NCI-H146 (cell line): ENCODE results near the gene USP6.
"Not testable (repeated sequence)": the region's sequence is repeated elsewhere in the genome, so short reads cannot be mapped to it uniquely, and the experiment has no call there.

Experiments used
- DNase-seq: peaks from one replicate; lab custom pipeline; 2025; lab: John Stamatoyannopoulos, UW

Gene USP6

DNA sequence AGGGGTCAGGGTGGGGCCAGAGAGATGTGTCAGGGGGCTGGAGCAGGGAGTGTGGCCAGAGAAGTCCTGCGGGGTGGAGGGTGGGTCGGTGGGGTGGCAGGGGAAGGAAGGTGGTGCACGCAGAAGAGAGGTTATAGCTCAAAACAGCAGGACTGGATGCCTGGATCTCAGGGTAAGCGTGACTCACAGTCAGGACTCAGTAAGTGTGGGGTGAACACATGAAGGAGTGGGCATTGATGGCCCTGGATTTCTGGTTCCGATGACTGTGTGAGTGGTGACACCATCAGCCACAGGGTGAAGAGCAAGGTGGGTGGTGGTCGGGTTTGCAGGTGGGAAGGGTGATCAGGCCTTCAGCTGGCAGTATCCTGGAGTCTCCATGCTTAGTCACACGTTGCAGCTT lies 6.2 kb downstream of the USP6 start:
- DNase-seq: not testable (repeated sequence)

DNA sequence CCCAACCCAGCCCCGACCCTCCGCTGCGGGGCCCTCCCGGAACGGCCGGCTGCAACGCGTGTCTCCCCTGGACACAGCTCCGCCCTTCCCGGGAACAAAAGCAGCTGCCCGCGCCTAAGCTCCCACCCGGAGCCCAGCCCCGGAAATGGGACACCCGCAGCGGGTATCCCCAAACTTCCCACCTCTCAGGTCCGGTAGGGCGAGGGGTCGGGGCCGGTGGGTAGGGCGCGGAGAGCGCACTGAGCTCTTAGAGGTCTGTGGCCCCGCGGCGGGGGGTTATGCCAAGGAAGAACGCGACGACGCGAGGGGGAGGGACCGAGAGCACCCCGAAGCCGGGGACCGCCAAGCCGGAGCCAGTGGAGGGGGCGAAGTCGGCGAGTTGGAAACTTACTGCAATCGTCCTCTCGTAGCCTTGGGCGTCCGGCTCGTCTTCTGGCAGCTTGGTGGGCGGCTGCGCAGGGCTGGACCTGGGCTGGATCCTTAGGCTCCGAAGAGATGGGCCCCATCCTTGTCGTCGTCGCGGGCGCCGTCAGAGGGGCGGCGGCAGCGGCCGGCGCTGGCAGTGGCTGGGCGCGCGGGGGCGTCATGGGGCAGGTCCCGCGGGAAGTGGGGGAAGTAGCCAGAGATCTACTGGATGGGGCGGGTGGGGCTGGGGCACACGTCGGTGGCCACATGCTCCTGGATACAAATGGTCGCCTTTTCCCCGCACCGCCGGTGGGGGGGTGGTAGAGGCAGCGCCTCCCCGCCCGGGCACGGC lies 6.9 kb downstream of the USP6 start:
- DNase-seq: peak; percentile 42

DNA sequence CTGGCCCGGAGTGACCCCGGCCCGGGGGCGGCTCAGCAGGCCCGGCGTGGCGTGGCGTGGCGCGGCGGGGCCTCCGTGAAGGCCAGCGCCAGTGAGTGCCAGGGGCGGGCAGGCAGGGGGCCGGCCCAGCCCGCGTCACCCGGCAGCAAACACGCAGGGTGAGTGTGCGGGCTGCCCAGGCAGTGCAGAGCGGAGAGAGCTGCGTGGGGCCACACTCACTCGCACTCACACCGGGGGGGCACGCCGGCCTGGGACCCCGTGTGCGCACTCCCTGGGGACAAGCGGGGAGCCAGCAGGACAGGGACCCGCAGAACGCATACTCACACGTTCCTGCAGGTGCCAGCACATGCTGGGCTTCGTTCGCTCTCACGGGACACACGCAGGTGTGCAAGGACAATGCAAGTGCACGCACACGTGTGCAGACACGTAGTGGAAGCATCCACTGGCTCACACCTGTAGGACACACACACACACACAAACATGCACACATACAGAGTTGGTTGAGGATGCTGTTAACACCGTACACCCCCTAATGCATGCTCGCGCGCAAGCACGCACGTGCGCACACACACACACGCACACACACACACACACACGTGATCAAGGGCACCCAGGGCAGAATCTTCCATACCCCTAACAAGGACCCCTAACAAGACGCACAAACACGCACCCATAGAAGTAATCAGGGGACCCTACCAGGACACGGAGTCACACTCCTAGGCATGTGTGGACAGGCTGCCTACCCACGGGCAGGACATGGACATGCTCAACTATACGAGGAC lies 7.7 kb downstream of the USP6 start:
- peak; percentile 14 for DNase-seq

DNA sequence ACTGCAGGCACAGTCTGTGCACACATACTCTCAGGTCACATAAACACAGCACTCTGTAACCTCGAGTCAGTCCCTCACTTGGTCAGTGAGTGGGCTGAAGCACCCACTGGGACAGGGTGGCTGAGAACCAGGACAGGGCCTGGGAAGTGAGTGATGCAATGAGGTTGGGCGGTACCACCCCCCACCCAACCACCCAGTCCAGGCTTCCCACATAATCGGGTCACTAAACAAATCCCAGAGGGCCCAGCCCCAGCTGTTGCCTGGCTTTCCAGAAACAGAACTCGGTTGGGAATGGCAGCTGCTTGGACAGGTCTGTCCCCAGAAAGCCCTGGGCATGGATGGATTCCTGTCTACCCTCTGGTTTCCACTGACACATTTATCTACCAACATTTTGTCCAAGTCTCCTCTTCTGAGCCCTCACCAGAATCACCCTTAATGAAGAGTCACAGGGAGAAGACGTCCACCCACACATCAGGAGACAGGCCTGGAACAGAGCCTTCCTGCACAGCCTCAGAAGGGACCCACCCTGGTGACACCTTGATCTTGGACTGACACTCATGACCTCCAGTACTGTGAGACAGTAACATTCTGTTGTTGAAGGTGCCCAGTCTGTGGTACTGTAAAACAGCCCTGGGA lies 8.4 kb downstream of the USP6 start:
- DNase-seq: not testable (repeated sequence)

DNA sequence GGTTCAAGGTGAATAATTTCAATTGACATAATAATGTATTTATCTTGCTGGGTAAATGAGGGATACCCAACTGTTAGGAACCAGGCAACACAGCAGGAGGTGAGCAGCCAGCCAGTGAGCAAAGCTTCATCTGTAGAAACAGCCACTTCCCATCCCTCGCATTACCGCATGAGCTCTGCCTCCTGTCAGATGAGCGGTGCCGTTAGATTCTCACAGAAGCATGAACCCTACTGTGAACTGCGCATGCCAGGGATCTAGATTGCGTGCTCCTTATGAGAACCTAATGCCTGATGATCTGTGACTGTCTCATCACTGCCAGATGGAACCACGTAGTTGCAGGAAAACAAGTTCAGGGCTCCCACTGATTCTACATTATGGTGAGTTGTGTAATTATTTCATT lies 9.1 kb downstream of the USP6 start:
- DNase-seq: peak; percentile 54

DNA sequence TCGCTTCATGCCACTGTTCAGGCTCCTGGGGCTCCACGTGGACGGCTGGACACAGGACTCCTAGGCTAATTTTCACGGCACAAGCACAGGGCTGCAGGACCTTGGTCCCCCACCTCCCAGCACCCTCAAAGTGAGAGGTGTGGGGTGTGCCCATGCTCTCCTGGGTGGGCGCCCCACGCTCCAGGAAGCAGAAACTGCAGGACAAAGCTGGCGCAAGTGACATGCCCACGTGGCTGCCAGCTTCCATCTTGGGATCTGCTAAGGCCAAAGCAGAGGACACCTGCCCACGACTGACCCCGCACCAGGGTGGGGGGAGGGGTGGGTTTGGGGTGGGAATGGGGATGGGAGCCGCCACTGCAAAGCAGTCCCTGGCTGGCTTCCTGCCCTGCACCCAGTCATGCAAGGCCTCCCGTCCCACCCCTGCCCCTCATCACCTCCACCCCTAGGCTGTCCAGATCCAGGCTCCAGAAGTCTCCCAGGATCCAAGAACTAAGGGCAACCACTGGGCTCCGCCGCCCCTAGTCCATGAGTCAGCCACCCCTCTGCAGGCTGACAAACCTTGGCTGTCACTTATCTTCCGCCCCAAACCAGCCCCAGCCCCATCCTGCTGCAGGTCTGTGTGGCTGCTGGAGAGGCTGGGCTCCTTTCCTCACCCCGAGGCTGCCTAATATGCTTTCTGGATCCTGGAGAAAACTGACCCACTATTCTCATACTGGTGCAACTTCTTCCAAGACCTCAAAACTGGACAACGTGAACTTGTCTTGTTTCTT lies 11.1 kb downstream of the USP6 start:
- DNase-seq: no peak

DNA sequence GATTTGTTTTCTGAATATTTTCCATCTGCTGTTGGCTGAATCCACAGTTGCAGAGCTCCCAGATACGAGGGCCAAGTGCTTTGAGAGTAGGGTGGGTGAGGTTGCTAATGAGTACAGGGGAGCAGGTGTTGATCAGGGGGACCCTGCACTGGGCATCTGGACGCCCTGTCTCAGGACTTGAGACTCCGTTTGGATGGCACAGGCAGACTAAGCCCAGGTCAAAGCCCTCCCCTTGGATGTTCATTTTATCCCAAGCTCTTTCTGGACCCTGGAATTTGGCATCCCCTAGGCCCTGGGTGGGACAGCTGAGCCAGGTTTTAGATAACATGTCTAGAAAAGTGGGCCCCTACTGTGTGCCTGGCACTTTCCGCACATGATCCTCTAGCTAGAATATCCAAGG lies 12.1 kb downstream of the USP6 start:
- no peak for DNase-seq

DNA sequence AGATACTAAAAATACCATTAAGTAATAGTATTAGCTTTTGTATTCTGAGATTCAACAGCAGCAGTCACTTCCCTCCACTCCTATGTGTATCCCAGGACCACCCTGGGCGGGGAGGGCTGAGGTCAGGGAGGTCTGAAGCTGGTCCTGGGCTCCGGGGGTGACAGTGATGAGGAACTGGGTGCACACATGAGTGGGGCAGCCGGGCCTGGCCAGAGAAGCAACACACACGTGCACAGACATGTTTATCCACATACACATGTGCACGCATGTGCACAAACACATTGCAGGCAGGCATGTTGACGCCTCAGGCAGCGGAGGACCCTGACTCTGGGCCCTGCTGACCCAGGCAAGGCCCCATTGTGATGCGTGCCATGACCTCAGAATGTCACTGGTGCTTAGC lies 12.6 kb downstream of the USP6 start:
- not testable (repeated sequence) for DNase-seq

DNA sequence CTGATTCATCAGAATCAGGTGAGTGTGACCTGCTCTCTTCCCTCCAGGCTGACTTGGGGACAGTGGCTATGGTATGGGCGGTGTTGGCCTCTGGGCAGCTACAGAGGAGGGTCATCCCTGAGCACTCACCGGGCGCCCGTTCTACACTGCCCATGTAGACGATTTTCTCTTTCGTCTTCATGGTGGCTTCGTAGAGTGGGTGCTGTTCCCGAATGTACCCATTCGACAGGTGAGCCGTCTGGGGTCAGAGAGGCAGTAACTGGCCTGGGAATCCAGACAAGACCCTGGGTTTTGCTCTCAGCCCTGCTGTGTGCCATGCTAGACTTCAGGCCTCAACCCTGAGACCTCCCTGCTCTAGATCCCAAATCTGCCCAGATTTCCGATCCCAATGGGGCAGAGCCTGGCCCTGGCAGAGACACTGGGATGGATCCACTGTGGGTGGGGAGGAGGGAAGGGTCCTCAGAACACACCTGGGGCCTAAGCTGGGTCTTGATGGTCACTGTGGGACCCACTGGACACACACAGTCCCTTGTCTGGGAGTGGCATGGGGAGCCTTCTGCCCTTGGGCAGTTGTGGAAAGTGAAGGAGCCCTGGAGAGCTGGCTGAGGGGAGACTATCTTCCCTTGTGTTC lies 13.2 kb downstream of the USP6 start:
- DNase-seq: no peak

DNA sequence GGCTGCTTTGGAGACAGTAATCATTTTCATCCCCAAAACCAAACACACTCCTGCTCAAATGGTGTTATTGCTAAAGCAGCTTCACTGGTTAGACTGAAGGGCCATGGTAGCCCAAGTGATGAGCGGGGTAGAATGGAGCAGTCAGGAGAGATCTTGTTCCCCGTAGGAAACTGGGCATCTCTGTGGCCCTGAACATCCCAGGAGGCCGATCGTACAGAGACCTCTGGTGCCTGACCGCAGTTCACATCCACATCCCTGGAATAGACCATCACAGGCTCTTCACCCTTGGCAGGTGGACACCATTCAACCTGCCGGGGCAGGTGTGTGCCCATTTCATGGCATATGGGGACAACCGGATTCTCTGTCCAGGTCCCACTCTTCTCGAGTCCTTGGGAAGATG lies 13.9 kb downstream of the USP6 start:
- not testable (repeated sequence) for DNase-seq

DNA sequence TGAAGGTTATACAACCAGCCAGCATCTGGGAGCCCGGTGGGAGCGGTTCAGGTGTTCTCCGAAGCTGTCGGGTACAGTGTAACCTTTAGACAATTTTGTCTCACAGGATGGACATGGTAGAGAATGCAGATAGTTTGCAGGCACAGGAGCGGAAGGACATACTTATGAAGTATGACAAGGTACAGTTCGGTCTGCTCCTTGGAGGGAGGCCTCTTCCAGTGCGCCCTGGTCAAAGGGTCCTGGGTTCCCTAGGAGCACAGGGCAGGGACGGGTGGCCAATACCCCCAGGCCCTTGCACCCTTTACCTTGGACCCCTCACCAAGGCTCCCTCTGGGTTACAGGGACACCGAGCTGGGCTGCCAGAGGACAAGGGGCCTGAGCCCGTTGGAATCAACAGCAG lies 14.4 kb downstream of the USP6 start:
- DNase-seq: not testable (repeated sequence)

DNA sequence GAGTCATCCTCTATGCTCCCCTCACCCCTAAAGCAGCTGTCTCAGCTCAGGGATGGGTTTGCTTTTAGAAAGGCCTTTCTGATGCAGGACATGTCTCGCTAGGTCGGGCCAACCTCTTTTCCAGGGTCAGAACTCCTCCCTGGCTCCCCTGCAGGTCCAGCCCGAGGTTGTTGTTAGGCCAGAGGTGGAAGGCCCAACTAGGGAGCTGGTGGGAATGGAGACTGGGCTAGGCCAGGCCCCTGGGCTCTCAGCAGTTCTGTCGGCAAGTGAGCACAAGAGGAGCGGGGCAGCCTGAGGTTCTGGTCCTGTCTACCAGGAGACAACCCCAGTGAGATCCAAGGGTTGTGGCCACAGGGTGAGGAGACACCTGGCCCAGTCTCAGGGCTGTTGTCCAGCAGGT lies 14.9 kb downstream of the USP6 start:
- not testable (repeated sequence) for DNase-seq

DNA sequence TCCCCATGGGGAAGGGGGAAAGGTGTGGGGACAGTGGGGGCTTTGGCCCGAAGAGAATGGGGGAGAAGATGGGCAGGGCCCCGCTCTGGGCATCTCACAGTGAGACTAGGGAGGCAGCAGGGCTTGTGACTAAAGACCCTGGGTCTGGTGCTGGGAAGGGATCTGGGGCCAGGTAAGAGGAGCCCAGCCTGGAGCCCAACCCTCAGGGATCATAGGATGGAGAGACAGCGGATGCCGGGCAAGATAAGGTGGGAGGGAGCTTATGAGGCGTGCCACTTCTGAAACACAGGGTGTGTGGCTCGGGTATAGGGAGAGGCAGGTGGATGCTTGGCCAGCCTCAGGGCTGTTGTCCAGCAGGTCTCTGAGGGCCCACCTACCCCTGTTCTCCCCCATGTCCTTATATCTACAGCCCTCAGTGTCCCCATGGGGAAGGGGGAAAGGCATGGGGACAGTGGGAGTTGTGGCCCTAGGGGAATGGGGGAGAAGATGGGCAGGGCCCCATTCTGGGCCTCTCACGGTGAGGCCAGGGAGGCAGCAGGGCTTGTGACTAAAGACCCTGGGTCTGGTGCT lies 15.4 kb downstream of the USP6 start:
- DNase-seq: no peak

DNA sequence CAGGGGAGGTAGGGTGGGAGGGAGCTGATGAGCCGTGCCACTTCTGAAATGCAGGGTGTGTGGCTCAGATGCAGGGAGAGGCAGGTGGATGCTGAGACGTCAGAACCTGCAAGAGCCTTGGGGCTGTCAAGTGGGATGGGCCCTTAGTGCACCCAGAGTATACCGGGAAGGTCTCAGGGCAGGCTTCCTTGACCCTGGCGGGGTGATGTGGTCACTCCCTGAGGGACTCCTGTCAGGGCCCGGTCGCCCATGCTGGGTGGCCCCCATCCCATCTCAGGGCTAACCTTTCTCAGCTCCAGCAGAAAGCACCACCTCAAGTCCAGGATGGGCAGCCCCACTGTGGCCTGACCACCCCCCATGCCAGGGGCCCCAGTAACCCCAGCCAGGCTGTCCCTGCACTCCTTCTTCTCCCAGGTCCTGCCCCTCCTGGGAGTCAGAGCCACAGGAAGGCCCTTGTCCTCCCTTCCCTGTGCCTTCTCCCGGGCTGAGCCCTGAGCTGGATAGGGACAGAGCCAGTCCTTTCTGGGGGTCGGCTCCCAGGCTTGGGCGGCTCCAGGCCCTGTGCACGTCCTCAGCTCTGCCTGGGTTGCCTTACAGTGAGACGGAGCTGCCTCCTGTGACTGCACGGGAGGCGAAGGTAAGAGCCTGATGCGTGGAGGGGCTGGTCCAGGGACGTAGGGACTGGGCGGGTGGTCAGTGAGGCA lies 16.1 kb downstream of the USP6 start:
- not testable (repeated sequence) for DNase-seq

DNA sequence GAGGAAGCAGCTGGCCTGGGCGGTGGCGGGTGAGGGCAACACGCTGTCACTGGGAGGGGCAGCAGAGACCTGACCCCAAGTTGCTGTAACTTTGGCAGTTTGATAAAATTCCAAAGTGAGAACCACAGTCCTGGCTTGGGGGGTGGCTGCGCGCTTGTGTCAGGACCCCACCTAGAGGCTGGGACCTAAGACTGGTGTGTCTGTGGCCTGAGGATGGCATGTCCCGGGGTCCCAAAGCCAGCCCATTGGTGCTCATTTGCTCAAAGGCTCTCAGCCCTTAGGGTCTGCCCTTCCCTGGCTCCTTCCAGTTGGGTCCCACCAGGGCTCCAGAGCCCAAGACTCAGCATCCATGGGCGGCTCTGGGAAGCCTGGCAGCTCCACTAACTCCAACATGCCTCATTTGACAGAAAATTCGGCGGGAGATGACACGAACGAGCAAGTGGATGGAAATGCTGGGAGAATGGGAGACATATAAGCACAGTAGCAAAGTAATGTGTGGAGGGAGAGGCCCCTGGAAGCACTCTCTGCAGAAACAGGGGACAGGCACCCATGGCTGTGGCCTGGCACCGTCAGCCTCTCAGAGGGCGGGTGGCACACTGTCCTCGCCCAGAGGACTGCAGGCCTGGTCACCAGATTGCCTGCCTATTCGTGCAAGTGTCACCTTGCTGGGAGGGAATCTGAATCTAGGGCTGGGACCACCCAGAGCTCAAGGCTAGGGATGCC lies 16.8 kb downstream of the USP6 start:
- not testable (repeated sequence) for DNase-seq

DNA sequence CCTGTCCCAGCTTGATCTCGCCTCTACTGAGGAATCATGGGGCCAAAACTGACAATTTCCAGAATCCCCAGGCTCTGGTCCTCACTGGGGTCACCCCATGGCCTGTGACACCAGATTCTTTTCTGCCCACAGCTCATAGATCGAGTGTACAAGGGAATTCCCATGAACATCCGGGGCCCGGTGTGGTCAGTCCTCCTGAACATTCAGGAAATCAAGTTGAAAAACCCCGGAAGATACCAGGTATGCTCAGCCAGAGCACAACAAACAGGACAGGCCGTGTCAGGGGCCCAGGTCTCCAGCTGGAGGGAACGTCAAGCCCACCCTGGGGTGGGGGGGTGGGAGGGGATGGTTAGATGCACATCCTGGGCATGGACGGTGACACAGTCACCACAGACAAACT lies 17.5 kb downstream of the USP6 start:
- no peak for DNase-seq

DNA sequence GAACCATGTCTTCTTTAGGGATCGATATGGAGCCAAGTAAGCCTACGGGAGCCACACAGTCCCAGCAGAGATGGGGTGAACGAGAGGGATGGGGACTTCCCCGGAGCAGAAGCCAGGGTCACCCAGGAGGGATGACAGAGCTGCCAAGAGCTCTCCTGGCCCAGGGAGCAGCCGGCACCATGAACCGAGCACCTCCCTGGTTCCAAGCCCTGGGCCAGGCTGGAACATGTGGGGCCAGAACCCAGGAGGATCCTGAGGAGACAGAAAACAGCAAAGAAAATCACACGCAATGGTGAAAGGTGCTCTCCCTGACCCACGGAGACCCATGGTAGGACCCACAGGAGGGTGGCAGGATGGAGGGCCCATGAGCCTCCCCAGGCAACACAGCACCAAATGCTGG lies 18.1 kb downstream of the USP6 start:
- DNase-seq: not testable (repeated sequence)

DNA sequence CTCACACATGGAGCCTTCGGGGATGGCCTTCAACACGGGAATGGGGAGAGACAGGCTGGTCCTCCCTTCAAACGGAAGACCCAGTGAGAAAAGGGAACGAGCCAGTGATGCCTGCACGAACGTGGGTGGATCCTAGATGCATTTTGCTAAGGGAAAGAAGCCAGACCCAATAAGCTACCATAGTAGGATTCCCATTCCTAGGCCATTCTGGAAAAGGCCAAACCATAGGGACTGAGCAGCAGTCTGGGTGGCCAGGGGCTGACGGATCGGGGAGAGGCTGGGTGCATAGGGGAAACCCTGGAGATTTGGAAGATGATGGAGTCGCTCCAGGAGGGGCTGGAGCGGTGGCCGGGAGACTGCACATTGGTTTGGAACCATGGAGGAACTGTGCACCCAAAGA lies 18.7 kb downstream of the USP6 start:
- DNase-seq: not testable (repeated sequence)

DNA sequence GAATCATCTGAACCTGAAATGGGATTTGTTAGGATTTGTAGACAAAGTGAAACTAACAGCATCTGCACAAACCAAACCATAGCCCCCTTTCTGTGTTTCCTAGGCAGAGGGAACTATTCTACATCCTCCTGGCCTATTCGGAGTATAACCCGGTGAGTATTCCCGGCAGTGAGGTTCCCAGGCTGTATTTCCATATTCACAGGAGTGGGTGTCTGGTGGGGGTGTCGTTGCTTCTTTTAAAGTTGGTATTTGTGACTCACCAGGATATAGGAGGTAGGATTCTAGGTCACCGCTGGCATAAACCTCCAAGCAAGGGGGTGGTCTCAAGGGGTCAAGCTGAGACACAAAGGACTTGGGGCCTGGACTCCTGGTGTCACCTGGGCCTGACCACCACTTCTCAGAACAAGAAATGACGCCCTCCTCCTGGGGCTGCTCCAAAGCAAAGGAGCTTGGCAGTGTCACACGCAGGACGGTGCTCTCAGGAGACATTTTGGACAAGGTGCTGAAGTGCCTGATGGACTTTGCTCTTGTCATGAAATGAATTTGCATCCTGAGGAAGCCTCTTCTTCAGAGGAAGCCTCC lies 19.4 kb downstream of the USP6 start:
- not testable (repeated sequence) for DNase-seq
